Measurements from ENCODE around the gene RNF11.
"Not testable (repeated sequence)": the region's sequence is repeated elsewhere in the genome, so short reads cannot be mapped to it uniquely, and the experiment has no call there.

RNF11 gene

GRCh38 chr1:51224255-51224654 is 11.8 kb upstream of the RNF11 start:
- Histone ChIP-seq H3K36me3 (ENCODE audit: control insufficient read depth in 1 of 2, insufficient read depth in 2 of 2, low read length in 2 of 2) (no peaks in the 10 kb centered on the region), H3K9me3 (ENCODE audit: control insufficient read depth in 1 of 2, low read length in 2 of 2) (no peaks in the 10 kb centered on the region), H3K27ac (ENCODE audit: low read depth, low read length) (no peak overlapping the region), H3K9ac (ENCODE audit: low read depth in 1 of 2, low read length in 2 of 2) (no peak overlapping the region), H3K4me1 (ENCODE audit: control insufficient read depth in 1 of 2, insufficient read depth in 2 of 2, low read length in 2 of 2) (no peaks in the 10 kb centered on the region), H3K27me3 (ENCODE audit: control insufficient read depth in 1 of 2, insufficient read depth in 2 of 2, low read length in 2 of 2) (no peaks in the 10 kb centered on the region), H3K4me3 (ENCODE audit: low read depth in 1 of 2, low read length in 2 of 2) (no peak overlapping the region)

- H3K27ac ChIP-seq (ENCODE audit: low read depth, low read length); H3K4me3 ChIP-seq (ENCODE audit: low read depth in 1 of 2, low read length in 2 of 2); H3K27me3 ChIP-seq (ENCODE audit: control insufficient read depth in 1 of 2, insufficient read depth in 2 of 2, low read length in 2 of 2); H3K9me3 ChIP-seq (ENCODE audit: control insufficient read depth in 1 of 2, low read length in 2 of 2); H3K9ac ChIP-seq (ENCODE audit: low read depth in 1 of 2, low read length in 2 of 2); H3K4me1 ChIP-seq (ENCODE audit: control insufficient read depth in 1 of 2, insufficient read depth in 2 of 2, low read length in 2 of 2); H3K36me3 ChIP-seq (ENCODE audit: control insufficient read depth in 1 of 2, insufficient read depth in 2 of 2, low read length in 2 of 2): not testable (repeated sequence)
Observed at GRCh38 chr1:51227231-51227960, 8.7 kb upstream of the RNF11 start.

- not testable (repeated sequence) for H3K27me3 ChIP-seq (ENCODE audit: control insufficient read depth in 1 of 2, insufficient read depth in 2 of 2, low read length in 2 of 2); H3K9me3 ChIP-seq (ENCODE audit: control insufficient read depth in 1 of 2, low read length in 2 of 2); H3K9ac ChIP-seq (ENCODE audit: low read depth in 1 of 2, low read length in 2 of 2); H3K4me3 ChIP-seq (ENCODE audit: low read depth in 1 of 2, low read length in 2 of 2); H3K4me1 ChIP-seq (ENCODE audit: control insufficient read depth in 1 of 2, insufficient read depth in 2 of 2, low read length in 2 of 2); H3K27ac ChIP-seq (ENCODE audit: low read depth, low read length); H3K36me3 ChIP-seq (ENCODE audit: control insufficient read depth in 1 of 2, insufficient read depth in 2 of 2, low read length in 2 of 2)
Observed at GRCh38 chr1:51228471-51228870, 7.6 kb upstream of the RNF11 start.

GRCh38 chr1:51230501-51231078 is 5.5 kb upstream of the RNF11 start:
- Histone ChIP-seq H3K4me1 (ENCODE audit: control insufficient read depth in 1 of 2, insufficient read depth in 2 of 2, low read length in 2 of 2) (peaks cover 9% of the 10 kb centered on the region in 2 donors), H3K27ac (ENCODE audit: low read depth, low read length) (no peak overlapping the region), H3K27me3 (ENCODE audit: control insufficient read depth in 1 of 2, insufficient read depth in 2 of 2, low read length in 2 of 2) (no peaks in the 10 kb centered on the region), H3K4me3 (ENCODE audit: low read depth in 1 of 2, low read length in 2 of 2) (no peak overlapping the region), H3K36me3 (ENCODE audit: control insufficient read depth in 1 of 2, insufficient read depth in 2 of 2, low read length in 2 of 2) (no peaks in the 10 kb centered on the region), H3K9ac (ENCODE audit: low read depth in 1 of 2, low read length in 2 of 2) (no peak overlapping the region), H3K9me3 (ENCODE audit: control insufficient read depth in 1 of 2, low read length in 2 of 2) (no peaks in the 10 kb centered on the region)

- H3K4me1 ChIP-seq (ENCODE audit: control insufficient read depth in 1 of 2, insufficient read depth in 2 of 2, low read length in 2 of 2) = peaks cover 10 to 11% of the 10 kb centered on the region in 2 donors
Observed at GRCh38 chr1:51231120-51231519, 5.0 kb upstream of the RNF11 start.

GRCh38 chr1:51231896-51232295 is 4.2 kb upstream of the RNF11 start:
- Histone ChIP-seq H3K4me1 (ENCODE audit: control insufficient read depth in 1 of 2, insufficient read depth in 2 of 2, low read length in 2 of 2) (peaks cover 10 to 11% of the 10 kb centered on the region in 2 donors), H3K27me3 (ENCODE audit: control insufficient read depth in 1 of 2, insufficient read depth in 2 of 2, low read length in 2 of 2) (no peaks in the 10 kb centered on the region), H3K4me3 (ENCODE audit: low read depth in 1 of 2, low read length in 2 of 2) (no peak overlapping the region), H3K27ac (ENCODE audit: low read depth, low read length) (no peak overlapping the region), H3K36me3 (ENCODE audit: control insufficient read depth in 1 of 2, insufficient read depth in 2 of 2, low read length in 2 of 2) (no peaks in the 10 kb centered on the region), H3K9ac (ENCODE audit: low read depth in 1 of 2, low read length in 2 of 2) (no peak overlapping the region), H3K9me3 (ENCODE audit: control insufficient read depth in 1 of 2, low read length in 2 of 2) (no peaks in the 10 kb centered on the region)

More at GRCh38 chr1:51231120-51231519, 5.0 kb upstream of the RNF11 start:
- no peak overlapping the region for H3K4me3 ChIP-seq (ENCODE audit: low read depth in 1 of 2, low read length in 2 of 2)
- H3K36me3 ChIP-seq (ENCODE audit: control insufficient read depth in 1 of 2, insufficient read depth in 2 of 2, low read length in 2 of 2) = no peaks in the 10 kb centered on the region
- H3K27me3 ChIP-seq (ENCODE audit: control insufficient read depth in 1 of 2, insufficient read depth in 2 of 2, low read length in 2 of 2) = no peaks in the 10 kb centered on the region
- H3K27ac ChIP-seq (ENCODE audit: low read depth, low read length) = no peak overlapping the region
- H3K9ac ChIP-seq (ENCODE audit: low read depth in 1 of 2, low read length in 2 of 2) = no peak overlapping the region
- H3K9me3 ChIP-seq (ENCODE audit: control insufficient read depth in 1 of 2, low read length in 2 of 2) = no peaks in the 10 kb centered on the region

- H3K36me3 ChIP-seq (ENCODE audit: control insufficient read depth in 1 of 2, insufficient read depth in 2 of 2, low read length in 2 of 2); H3K4me3 ChIP-seq (ENCODE audit: low read depth in 1 of 2, low read length in 2 of 2); H3K9ac ChIP-seq (ENCODE audit: low read depth in 1 of 2, low read length in 2 of 2); H3K27ac ChIP-seq (ENCODE audit: low read depth, low read length); H3K9me3 ChIP-seq (ENCODE audit: control insufficient read depth in 1 of 2, low read length in 2 of 2); H3K27me3 ChIP-seq (ENCODE audit: control insufficient read depth in 1 of 2, insufficient read depth in 2 of 2, low read length in 2 of 2): not testable (repeated sequence)
- H3K4me1 ChIP-seq (ENCODE audit: control insufficient read depth in 1 of 2, insufficient read depth in 2 of 2, low read length in 2 of 2) = peaks cover 21 to 25% of the 10 kb centered on the region in 2 donors
Observed at GRCh38 chr1:51234236-51234635, 1.8 kb upstream of the RNF11 start.

GRCh38 chr1:51234721-51235425 is 1.2 kb upstream of the RNF11 start:
- H3K9me3 ChIP-seq (ENCODE audit: control insufficient read depth in 1 of 2, low read length in 2 of 2) = no peaks in the 10 kb centered on the region
- H3K4me1 ChIP-seq (ENCODE audit: control insufficient read depth in 1 of 2, insufficient read depth in 2 of 2, low read length in 2 of 2) = peaks cover 27 to 31% of the 10 kb centered on the region in 2 donors
- no peaks in the 10 kb centered on the region for H3K36me3 ChIP-seq (ENCODE audit: control insufficient read depth in 1 of 2, insufficient read depth in 2 of 2, low read length in 2 of 2)
- peak overlapping the region; percentile 59 to 99 for H3K9ac ChIP-seq (ENCODE audit: low read depth in 1 of 2, low read length in 2 of 2)
- H3K27ac ChIP-seq (ENCODE audit: low read depth, low read length) = no peak overlapping the region
- H3K27me3 ChIP-seq (ENCODE audit: control insufficient read depth in 1 of 2, insufficient read depth in 2 of 2, low read length in 2 of 2) = no peaks in the 10 kb centered on the region
- H3K4me3 ChIP-seq (ENCODE audit: low read depth in 1 of 2, low read length in 2 of 2) = peak overlapping the region; percentile 97 to 99

- H3K27ac ChIP-seq (ENCODE audit: low read depth, low read length) = peak overlapping the region; percentile 95
- no peaks in the 10 kb centered on the region for H3K27me3 ChIP-seq (ENCODE audit: control insufficient read depth in 1 of 2, insufficient read depth in 2 of 2, low read length in 2 of 2)
- peak overlapping the region; percentile 98 to 99 for H3K9ac ChIP-seq (ENCODE audit: low read depth in 1 of 2, low read length in 2 of 2)
- no peaks in the 10 kb centered on the region for H3K9me3 ChIP-seq (ENCODE audit: control insufficient read depth in 1 of 2, low read length in 2 of 2)
- H3K36me3 ChIP-seq (ENCODE audit: control insufficient read depth in 1 of 2, insufficient read depth in 2 of 2, low read length in 2 of 2) = no peaks in the 10 kb centered on the region
- H3K4me1 ChIP-seq (ENCODE audit: control insufficient read depth in 1 of 2, insufficient read depth in 2 of 2, low read length in 2 of 2) = peaks cover 40 to 46% of the 10 kb centered on the region in 2 donors
- peak overlapping the region; percentile 97 to 99 for H3K4me3 ChIP-seq (ENCODE audit: low read depth in 1 of 2, low read length in 2 of 2)
Observed at GRCh38 chr1:51236531-51237350, 668 bp downstream of the RNF11 start.

Measured in duodenal mucosa (tissue), 2 donors.